ENCODE data around the gene MOV10L1. TPM values are rescaled to one million over a fixed set of nuclear protein-coding genes. Genes with fewer than 3 reads are reported as not detected.

The MOV10L1 gene
- total and polyA plus RNA-seq, 2 donors (not counting 3 experiments of a cell fraction or from before 2014, with no cell fraction given) = 27.6 to 37.6 TPM

GRCh38 chr22:50083462-50084079, 6.2 kb upstream of the MOV10L1 start:
- Histone ChIP-seq H3K4me3 (replicated peaks in 1 of 3; ENCODE audit: insufficient read depth in 1 of 3, low read depth in 1 of 3, low read length in 3 of 3) (no peak overlapping the region), H3K9me3 (replicated peaks; ENCODE audit: control insufficient read depth, insufficient read depth, low read length) (no peaks in the 10 kb centered on the region), H3K9me1 (replicated peaks; ENCODE audit: control insufficient read depth, extremely low read depth, insufficient read depth, low read length) (no peaks in the 10 kb centered on the region), H3K27me3 (ENCODE audit: control insufficient read depth in 2 of 2, insufficient read depth in 2 of 2, low read length in 2 of 2) (peaks cover 0 to 6% of the 10 kb centered on the region in 2 experiments), H3K4me1 (ENCODE audit: control insufficient read depth, extremely low read depth, insufficient read depth, low read length) (no peaks in the 10 kb centered on the region), H2AFZ (ENCODE audit: low read depth, low read length) (no peak overlapping the region), H3K4me2 (ENCODE audit: insufficient read depth, low read length) (no peak overlapping the region), H3K9ac (replicated peaks; ENCODE audit: extremely low read depth, insufficient read depth, low read length) (no peak overlapping the region), H3K36me3 (ENCODE audit: control insufficient read depth in 2 of 2, extremely low read depth in 1 of 2, insufficient read depth in 2 of 2, low read length in 2 of 2) (no peaks in the 10 kb centered on the region), H4K20me1 (replicated peaks; ENCODE audit: control insufficient read depth, extremely low read depth, insufficient read depth, low read length) (no peaks in the 10 kb centered on the region), H3K27ac (ENCODE audit: insufficient read depth, low read depth, low read length) (no peak overlapping the region), H3K79me2 (ENCODE audit: control insufficient read depth, insufficient read depth, low read length) (no peaks in the 10 kb centered on the region)
- POLR2A ChIA-PET = no interaction called here
- BruUV-seq (replicated peaks) = no TSS peak
- dilution Hi-C loops (cut with MboI; ENCODE audit: extremely low pct_ligation_motif_present, low sequenced_read_pairs) (no loop called here), intact Hi-C loops (cut with micrococcal nuclease) (no loop called here)
- CTCF ChIA-PET = interaction anchor here (1.6 kb wide), 1 partner anchor 10 kb away, joined by 4 read pairs; no protein-coding TSS in a partner anchor
- no peak for TF ChIP-seq POLR2AphosphoS5 (IDR thresholded peaks at IDR 0.05; ENCODE audit: insufficient read depth, low read depth, low read length)
- no peak for TF ChIP-seq CTCF (IDR thresholded peaks at IDR 0.05; ENCODE audit: extremely low read depth in 1 of 2, insufficient read depth in 1 of 2, low read depth in 1 of 2, low read length in 2 of 2)
- TF ChIP-seq MAX (IDR thresholded peaks at IDR 0.05; ENCODE audit: insufficient read depth, insufficient read length) = no peak
- no peak for TF ChIP-seq GATA2 (IDR thresholded peaks at IDR 0.05; ENCODE audit: insufficient read depth, insufficient read length, low read depth, low read length)
- TF ChIP-seq JUN (IDR thresholded peaks at IDR 0.05; ENCODE audit: borderline replicate concordance, insufficient read depth, insufficient read length, low read depth) = no peak
- TF ChIP-seq MYC (IDR thresholded peaks at IDR 0.05; ENCODE audit: low read depth, low read length) = no peak
- no peak for TF ChIP-seq POLR2A (IDR thresholded peaks at IDR 0.05; ENCODE audit: low read depth, low read length)
- no peak for TF ChIP-seq FOS (IDR thresholded peaks at IDR 0.05; ENCODE audit: borderline replicate concordance, insufficient read depth, low read length)
- TF ChIP-seq EZH2 (IDR thresholded peaks at IDR 0.05; ENCODE audit: borderline replicate concordance, low read depth, low read length, severe bottlenecking) = no peak
- DNase-seq (ENCODE audit: low read depth, low spot score) (no peak), FAIRE-seq (no peak)

Measured in endothelial cell of umbilical vein (primary cell).